Mucosa of stomach (tissue), 1 donor: ENCODE results near the gene IFNA21.
"Not testable (repeated sequence)": the region's sequence is repeated elsewhere in the genome, so short reads cannot be mapped to it uniquely, and the experiment has no call there.

Experiments
- H3K27me3 ChIP-seq: one replicate; pipeline ENCODE4 v1.7.0; 2013; ENCODE audit warnings: mild to moderate bottlenecking, low read length; ENCODE audit not compliant: control insufficient read depth, insufficient read depth
- H3K36me3 ChIP-seq: one replicate; pipeline ENCODE4 v1.7.0; 2013; ENCODE audit warnings: low read length; ENCODE audit not compliant: control insufficient read depth, insufficient read depth
- H3K4me1 ChIP-seq: one replicate; pipeline ENCODE4 v1.7.0; 2013; ENCODE audit warnings: mild to moderate bottlenecking, low read length; ENCODE audit not compliant: control insufficient read depth, insufficient read depth
- H3K4me3 ChIP-seq: one replicate; pipeline ENCODE4 v1.7.0; 2013; ENCODE audit warnings: low read length
- H3K9ac ChIP-seq: one replicate; pipeline ENCODE4 v1.7.0; 2013; ENCODE audit warnings: mild to moderate bottlenecking, low read length, moderate library complexity
- H3K9me3 ChIP-seq: one replicate; pipeline ENCODE4 v1.7.0; 2013; ENCODE audit warnings: mild to moderate bottlenecking, low read length, moderate library complexity; ENCODE audit not compliant: control insufficient read depth
- donor health status: Pancreatic carcinoma.

IFNA21 gene

DNA sequence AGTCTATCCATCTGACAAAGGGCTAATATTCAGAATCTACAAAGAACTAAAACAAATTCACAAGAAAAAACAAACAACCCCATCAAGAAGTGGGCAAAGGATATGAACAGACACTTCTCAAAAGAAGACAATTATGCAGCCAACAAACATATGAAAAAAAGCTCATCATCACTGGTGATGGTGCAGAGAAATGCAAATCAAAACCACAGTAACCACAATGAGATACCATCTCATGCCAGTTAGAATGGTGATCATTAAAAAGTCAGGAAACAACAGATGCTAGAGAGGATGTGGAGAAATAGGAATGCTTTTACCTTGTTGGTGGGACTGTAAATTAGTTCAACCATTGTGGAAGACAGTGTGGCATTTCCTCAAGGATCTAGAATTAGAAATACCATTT lies 38.3 kb downstream of the IFNA21 start:
- H3K4me3 ChIP-seq, H3K9ac ChIP-seq, H3K27me3 ChIP-seq, H3K4me1 ChIP-seq, H3K9me3 ChIP-seq, H3K36me3 ChIP-seq: not testable (repeated sequence)

DNA sequence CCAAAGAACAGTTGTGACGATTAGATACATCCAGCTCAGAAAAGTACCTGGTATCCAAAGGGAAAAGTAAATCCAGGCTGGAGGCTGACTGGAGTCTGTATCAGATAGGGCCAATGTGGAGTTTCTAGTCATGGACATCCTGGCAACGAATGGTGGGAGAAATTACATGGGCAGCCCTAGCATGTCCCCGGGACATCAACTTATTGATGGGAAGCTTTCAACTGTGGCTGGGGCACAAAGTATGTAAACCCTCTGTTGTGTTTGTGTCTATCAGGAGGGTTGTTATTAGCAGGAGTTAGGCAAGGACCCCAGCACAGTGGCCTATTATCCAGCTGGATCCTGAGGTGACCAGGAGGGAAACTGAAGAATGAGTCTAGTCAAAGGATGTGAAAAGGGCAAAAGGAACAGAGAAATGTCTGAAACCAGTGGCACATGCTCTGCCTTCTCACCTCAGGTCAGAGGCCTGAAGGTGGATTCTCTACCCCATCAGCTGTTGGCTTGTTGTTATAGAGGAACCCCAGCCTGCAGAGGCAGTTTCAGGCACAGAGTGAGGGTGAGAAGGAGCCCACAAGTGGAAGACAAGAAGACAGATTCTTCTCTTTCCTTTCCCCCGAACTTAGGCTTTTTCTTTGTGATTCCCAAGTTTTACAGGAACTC lies 44.7 kb downstream of the IFNA21 start:
- no peaks in the 10 kb centered on the region for H3K27me3 ChIP-seq
- no peak overlapping the region for H3K9ac ChIP-seq
- no peaks in the 10 kb centered on the region for H3K9me3 ChIP-seq
- no peak overlapping the region for H3K4me3 ChIP-seq
- H3K4me1 ChIP-seq: no peaks in the 10 kb centered on the region
- H3K36me3 ChIP-seq: no peaks in the 10 kb centered on the region

- Histone ChIP-seq H3K27me3 (no peaks in the 10 kb centered on the region), H3K9me3 (no peaks in the 10 kb centered on the region), H3K4me1 (no peaks in the 10 kb centered on the region), H3K4me3 (no peak overlapping the region), H3K9ac (no peak overlapping the region), H3K36me3 (no peaks in the 10 kb centered on the region)
Observed at GRCh38 chr9:21121079-21121478, 45.4 kb downstream of the IFNA21 start.

DNA sequence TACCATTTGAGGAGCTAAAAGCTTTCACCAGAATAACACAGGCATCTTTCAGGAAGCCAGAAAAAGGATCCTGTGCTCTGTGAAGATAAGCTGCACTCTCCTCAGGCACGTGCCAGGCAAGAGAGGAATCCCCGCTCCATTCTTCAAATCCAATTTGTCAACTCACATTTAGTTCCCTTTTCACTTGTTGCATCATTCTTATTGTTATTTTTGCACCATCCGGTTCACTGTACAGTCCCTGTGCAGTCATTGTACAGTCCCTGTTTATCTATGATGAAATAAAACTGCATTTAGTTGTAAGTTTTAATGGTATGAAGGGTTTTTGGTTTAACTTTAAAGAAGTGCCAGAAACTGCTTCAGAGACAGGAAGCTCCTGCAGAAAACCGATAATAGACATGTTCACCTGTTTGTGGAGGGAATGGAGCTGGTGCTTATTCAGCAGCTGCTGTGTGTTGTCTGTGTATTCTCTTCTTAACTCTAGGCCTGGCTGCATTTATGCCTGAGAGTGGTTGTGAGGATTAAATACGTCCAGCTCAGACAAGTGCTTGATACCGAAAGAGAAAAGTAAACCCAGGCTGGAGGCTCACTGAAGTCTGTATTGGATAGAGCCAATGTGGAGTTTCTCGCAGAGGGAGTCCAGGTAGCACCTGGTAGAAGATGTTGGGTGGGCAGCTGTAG lies 47.2 kb downstream of the IFNA21 start:
- no peaks in the 10 kb centered on the region for H3K9me3 ChIP-seq
- no peaks in the 10 kb centered on the region for H3K36me3 ChIP-seq
- H3K4me1 ChIP-seq: no peaks in the 10 kb centered on the region
- no peak overlapping the region for H3K4me3 ChIP-seq
- no peak overlapping the region for H3K9ac ChIP-seq
- no peaks in the 10 kb centered on the region for H3K27me3 ChIP-seq
